OCI-LY7 (cell line): ENCODE measurements around the gene CES2.

Source experiments
- CTCF ChIP-seq: fragments of 200-600 bp; sonication (generic); conservative IDR thresholded peaks from 2 replicates; pipeline ENCODE4 v1.5.1; 2014; ENCODE audit warnings: mild to moderate bottlenecking, antibody characterized with exemption, low read length, moderate library complexity, mixed read lengths
- EZH2phosphoT487 ChIP-seq: fragments of 200-600 bp; sonication (generic); IDR thresholded peaks from 2 replicates; pipeline ENCODE4 v1.6.1; 2018; ENCODE audit warnings: low read depth, borderline replicate concordance, mild to moderate bottlenecking, mixed run types, antibody characterized with exemption, low read length, moderate library complexity, mixed read lengths

- TF ChIP-seq CTCF, result no peak
- TF ChIP-seq EZH2phosphoT487, result no peak
These were observed 37.7 kb downstream of the CES2 start for GRCh38 chr16:66972983-66973382.
